SH-SY5Y (cell line): Measurements from ENCODE around the gene PCSK9.

Experiments used
- GATA2 ChIP-seq: IDR thresholded peaks from 2 replicates; pipeline ENCODE4 v1.6.1; 2011; ENCODE audit warnings: mild to moderate bottlenecking, low read depth, low read length
- GATA3 ChIP-seq: IDR thresholded peaks from 2 replicates; pipeline ENCODE4 v1.6.1; 2011; ENCODE audit warnings: low read depth, mild to moderate bottlenecking, low read length, moderate library complexity

- TF ChIP-seq GATA2 (no peak), GATA3 (no peak)
Measured at GRCh38 chr1:55061000-55061705, 21.8 kb downstream of the PCSK9 start.
